Sigmoid colon (tissue), 4 donors: Measurements from ENCODE around the gene TMEM63A.

Experiments used
- EP300 ChIP-seq, 4 donors: sonication (generic); formaldehyde crosslinking; IDR thresholded peaks; one replicate each; pipeline ENCODE4 v1.6.1; 2017; ENCODE audit warnings: antibody characterized with exemption in 4 of 4
- POLR2A ChIP-seq, 2 donors: fragments of 450-650 bp; IDR thresholded peaks; one replicate each; pipeline ENCODE4 v1.6.1; 2016; ENCODE audit warnings: antibody characterized with exemption in 2 of 2, mild to moderate bottlenecking in 2 of 2, moderate library complexity in 2 of 2
- POLR2AphosphoS5 ChIP-seq, 4 donors: sonication (generic); formaldehyde crosslinking; IDR thresholded peaks; one replicate each; pipeline ENCODE4 v1.6.1; 2017; ENCODE audit warnings: antibody characterized with exemption in 4 of 4
- TF ChIP-seq, protein P1 (sequence below), 4 experiments: fragments of 450-650 bp in 3 of 4; fragments of 200-600 bp in 1 of 4; IDR thresholded peaks; one replicate each; pipeline ENCODE4 v1.5.1; 2016 to 2019; ENCODE audit warnings: antibody characterized with exemption in 4 of 4, mild to moderate bottlenecking in 3 of 4, moderate library complexity in 2 of 4

DNA sequence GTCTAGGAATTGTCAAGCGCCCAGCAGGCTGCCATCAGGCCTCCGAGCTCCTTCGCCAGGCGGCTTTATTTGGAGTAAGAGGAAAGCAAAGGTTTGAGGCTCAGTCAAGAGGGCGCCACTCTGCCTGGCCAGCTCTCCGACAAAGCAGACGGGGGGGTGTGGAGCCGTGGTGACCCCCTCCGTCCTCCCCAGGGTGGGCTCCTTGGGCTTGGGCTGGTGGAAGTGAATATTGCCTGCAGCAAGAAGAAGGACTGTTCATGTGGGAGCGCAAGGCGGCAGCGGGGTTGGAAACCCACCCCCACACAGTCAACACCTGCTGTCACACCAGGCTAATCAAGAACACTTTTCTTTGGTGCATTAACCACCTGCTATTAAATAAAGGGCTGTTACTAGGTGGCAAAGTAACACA lies 57.6 kb downstream of the TMEM63A start:
- TF ChIP-seq, protein P1, sequence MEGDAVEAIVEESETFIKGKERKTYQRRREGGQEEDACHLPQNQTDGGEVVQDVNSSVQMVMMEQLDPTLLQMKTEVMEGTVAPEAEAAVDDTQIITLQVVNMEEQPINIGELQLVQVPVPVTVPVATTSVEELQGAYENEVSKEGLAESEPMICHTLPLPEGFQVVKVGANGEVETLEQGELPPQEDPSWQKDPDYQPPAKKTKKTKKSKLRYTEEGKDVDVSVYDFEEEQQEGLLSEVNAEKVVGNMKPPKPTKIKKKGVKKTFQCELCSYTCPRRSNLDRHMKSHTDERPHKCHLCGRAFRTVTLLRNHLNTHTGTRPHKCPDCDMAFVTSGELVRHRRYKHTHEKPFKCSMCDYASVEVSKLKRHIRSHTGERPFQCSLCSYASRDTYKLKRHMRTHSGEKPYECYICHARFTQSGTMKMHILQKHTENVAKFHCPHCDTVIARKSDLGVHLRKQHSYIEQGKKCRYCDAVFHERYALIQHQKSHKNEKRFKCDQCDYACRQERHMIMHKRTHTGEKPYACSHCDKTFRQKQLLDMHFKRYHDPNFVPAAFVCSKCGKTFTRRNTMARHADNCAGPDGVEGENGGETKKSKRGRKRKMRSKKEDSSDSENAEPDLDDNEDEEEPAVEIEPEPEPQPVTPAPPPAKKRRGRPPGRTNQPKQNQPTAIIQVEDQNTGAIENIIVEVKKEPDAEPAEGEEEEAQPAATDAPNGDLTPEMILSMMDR (IDR thresholded peaks at IDR 0.05) = no peak
- no peak for TF ChIP-seq POLR2A (IDR thresholded peaks at IDR 0.05)
- no peak for TF ChIP-seq POLR2AphosphoS5 (IDR thresholded peaks at IDR 0.05)
- no peak for TF ChIP-seq EP300 (IDR thresholded peaks at IDR 0.05)
